Measurements from ENCODE around the gene ROM1. TPM values are rescaled to one million over a fixed set of nuclear protein-coding genes. Genes with fewer than 3 reads are reported as not detected.
A peak's percentile ranks its signal among the peaks of the same experiment; 100 is the strongest.

The ROM1 gene
- polyA plus RNA-seq, 2 of the 4 experiments (the other 2 are of a cell fraction) = 0.92 to 2.8 TPM

DNA sequence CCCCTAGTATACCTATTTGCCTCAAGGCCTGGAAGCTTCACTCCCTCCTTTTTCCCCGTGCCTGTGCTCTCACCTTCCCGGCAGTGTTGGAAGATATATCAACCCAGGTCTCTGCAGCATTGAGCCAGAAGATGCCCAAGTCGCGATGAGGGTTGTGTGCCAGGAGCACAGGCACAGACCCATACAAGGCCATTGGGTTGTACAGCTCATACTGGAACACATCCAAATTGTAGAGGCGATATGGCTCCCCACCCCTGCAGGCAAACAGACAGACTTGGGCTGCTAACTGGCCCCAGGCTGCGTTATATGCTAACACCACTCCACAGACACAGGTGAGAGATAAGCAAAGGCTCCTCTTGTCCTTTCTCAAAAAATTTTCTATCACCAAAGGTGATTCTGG is 19.4 kb downstream of the ROM1 start:
- no peak overlapping the region for H3K4me3 ChIP-seq
- DNase-seq (ENCODE audit: low read depth in 1 of 2, low spot score in 1 of 2) = no peak
- POLR2A ChIA-PET = no interaction called here
- no peaks in the 10 kb centered on the region for H3K9me3 ChIP-seq
- CTCF ChIA-PET = interaction anchor here (0.7 to 2.1 kb wide), 3 partner anchors 17 to 89 kb away, joined by 3 to 6 read pairs (median 3); no protein-coding TSS in a partner anchor
- 88% methylated on average over 6 of the region's 6 CpGs for WGBS (ENCODE audit: missing lambda C conversion rate)
- H3K27ac ChIP-seq = no peak overlapping the region
- no peaks in the 10 kb centered on the region for H3K4me1 ChIP-seq
- no peak overlapping the region for H3K4me2 ChIP-seq
- FAIRE-seq = no peak
- no peak for ATAC-seq
- no peak for TF ChIP-seq KDM5A (IDR thresholded peaks at IDR 0.05)
- no peak for TF ChIP-seq MAFK (IDR thresholded peaks at IDR 0.05; ENCODE audit: partially characterized antibody)
- no peak for TF ChIP-seq POLR2A (IDR thresholded peaks at IDR 0.05; ENCODE audit: low read length)
- TF ChIP-seq RNF2 (IDR thresholded peaks at IDR 0.05; ENCODE audit: borderline replicate concordance, low read depth) = no peak
- TF ChIP-seq POLR2AphosphoS2 (conservative IDR thresholded peaks at IDR 0.05; ENCODE audit: low read length) = no peak
- TF ChIP-seq CEBPB (IDR thresholded peaks at IDR 0.05) = no peak
- TF ChIP-seq RAD21 (conservative IDR thresholded peaks at IDR 0.05 in 1 of 2, IDR thresholded peaks at IDR 0.05 in 1 of 2) = no peak
- no peak for TF ChIP-seq GATA3 (IDR thresholded peaks at IDR 0.05; ENCODE audit: borderline replicate concordance)
- TF ChIP-seq TFCP2L1 (CRISPR knock-in tag; IDR thresholded peaks at IDR 0.05) = no peak
- no peak for TF ChIP-seq JUNB (IDR thresholded peaks at IDR 0.05)
- no peak for TF ChIP-seq FOSL2 (IDR thresholded peaks at IDR 0.05)
- no peak for TF ChIP-seq FOSL2 (CRISPR knock-in tag; IDR thresholded peaks at IDR 0.05)
- TF ChIP-seq, protein P1, sequence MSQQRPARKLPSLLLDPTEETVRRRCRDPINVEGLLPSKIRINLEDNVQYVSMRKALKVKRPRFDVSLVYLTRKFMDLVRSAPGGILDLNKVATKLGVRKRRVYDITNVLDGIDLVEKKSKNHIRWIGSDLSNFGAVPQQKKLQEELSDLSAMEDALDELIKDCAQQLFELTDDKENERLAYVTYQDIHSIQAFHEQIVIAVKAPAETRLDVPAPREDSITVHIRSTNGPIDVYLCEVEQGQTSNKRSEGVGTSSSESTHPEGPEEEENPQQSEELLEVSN (IDR thresholded peaks at IDR 0.05; ENCODE audit: borderline replicate concordance, low read depth) = no peak
- no peak for TF ChIP-seq CBX2 (IDR thresholded peaks at IDR 0.05; ENCODE audit: borderline replicate concordance, low read depth)
- no peak for TF ChIP-seq FOXS1 (CRISPR knock-in tag; IDR thresholded peaks at IDR 0.05)
- TF ChIP-seq, protein P2, sequence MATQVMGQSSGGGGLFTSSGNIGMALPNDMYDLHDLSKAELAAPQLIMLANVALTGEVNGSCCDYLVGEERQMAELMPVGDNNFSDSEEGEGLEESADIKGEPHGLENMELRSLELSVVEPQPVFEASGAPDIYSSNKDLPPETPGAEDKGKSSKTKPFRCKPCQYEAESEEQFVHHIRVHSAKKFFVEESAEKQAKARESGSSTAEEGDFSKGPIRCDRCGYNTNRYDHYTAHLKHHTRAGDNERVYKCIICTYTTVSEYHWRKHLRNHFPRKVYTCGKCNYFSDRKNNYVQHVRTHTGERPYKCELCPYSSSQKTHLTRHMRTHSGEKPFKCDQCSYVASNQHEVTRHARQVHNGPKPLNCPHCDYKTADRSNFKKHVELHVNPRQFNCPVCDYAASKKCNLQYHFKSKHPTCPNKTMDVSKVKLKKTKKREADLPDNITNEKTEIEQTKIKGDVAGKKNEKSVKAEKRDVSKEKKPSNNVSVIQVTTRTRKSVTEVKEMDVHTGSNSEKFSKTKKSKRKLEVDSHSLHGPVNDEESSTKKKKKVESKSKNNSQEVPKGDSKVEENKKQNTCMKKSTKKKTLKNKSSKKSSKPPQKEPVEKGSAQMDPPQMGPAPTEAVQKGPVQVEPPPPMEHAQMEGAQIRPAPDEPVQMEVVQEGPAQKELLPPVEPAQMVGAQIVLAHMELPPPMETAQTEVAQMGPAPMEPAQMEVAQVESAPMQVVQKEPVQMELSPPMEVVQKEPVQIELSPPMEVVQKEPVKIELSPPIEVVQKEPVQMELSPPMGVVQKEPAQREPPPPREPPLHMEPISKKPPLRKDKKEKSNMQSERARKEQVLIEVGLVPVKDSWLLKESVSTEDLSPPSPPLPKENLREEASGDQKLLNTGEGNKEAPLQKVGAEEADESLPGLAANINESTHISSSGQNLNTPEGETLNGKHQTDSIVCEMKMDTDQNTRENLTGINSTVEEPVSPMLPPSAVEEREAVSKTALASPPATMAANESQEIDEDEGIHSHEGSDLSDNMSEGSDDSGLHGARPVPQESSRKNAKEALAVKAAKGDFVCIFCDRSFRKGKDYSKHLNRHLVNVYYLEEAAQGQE (IDR thresholded peaks at IDR 0.05) = no peak
- no peak for TF ChIP-seq MAZ (IDR thresholded peaks at IDR 0.05; ENCODE audit: borderline replicate concordance, low read depth, low read length)
- no peak for TF ChIP-seq CBX8 (IDR thresholded peaks at IDR 0.05)
- no peak for TF ChIP-seq HDAC2 (IDR thresholded peaks at IDR 0.05)

DNA sequence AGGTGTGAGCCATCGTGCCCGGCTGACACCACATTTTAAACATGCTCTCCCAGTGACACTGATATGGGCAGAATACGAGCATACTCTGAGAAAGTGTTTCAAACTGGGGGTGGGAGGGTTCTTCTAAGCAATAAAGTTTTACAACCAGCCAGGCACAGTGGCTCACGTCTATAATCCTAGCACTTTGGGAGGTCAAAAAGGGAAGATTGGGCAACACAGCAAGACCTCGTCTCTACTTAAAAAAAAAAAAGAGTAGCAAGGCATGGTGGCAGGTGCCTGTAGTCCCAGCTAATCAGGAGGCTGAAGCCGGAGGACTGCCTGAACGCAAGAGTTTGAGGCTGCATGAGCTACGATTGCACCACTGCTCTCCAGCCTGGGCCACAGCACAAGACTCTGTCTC is 31.2 kb downstream of the ROM1 start:
- no peaks in the 10 kb centered on the region for H3K9me3 ChIP-seq
- TF ChIP-seq JUN (IDR thresholded peaks at IDR 0.05) = no peak
- no peak overlapping the region for H3K4me3 ChIP-seq
- H3K4me1 ChIP-seq = peaks cover 15% of the 10 kb centered on the region
- FAIRE-seq = no peak
- ChIA-PET CTCF (interaction anchor here (0.6 to 0.7 kb wide), 2 partner anchors 22 to 101 kb away, joined by 3 read pairs; partner anchors contain the start of gene B3GAT3), POLR2A (interaction anchor here (1.1 to 1.5 kb wide), 2 partner anchors 9 to 23 kb away, joined by 4 to 5 read pairs; partner anchors contain the start of genes B3GAT3 and INTS5)
- H3K27ac ChIP-seq = no peak overlapping the region
- ATAC-seq = no peak
- peak overlapping the region; percentile 96; the same call in 1 of the 3 replicates for H3K4me2 ChIP-seq
- DNase-seq (ENCODE audit: low read depth in 1 of 2, low spot score in 1 of 2) = no peak
- WGBS (ENCODE audit: missing lambda C conversion rate) = 92% methylated on average over 8 of the region's 8 CpGs

DNA sequence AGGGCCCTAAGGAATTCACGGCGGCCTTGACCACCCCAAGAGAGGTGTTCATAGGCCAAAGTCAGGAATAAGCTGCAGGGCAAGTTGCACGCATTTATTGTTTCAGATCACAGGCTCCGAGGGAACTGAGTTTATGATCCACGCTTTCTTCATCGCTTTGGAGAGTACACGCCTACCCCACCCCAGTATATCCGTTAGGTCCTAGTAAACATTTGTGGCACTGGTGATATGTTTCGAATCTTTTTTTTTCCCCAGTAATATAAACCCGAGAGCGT is 32.6 kb downstream of the ROM1 start:
- ATAC-seq = peak in 1 of 2 experiments; percentile 2; a peak in 3 of 6 replicates
- WGBS (ENCODE audit: missing lambda C conversion rate) = 28% methylated on average over 11 of the region's 11 CpGs
- Histone ChIP-seq H3K9me3 (no peaks in the 10 kb centered on the region), H3K4me3 (peak overlapping the region; percentile 79), H3K27ac (peak overlapping the region; percentile 94 to 97), H3K4me1 (peaks cover 15% of the 10 kb centered on the region), H3K4me2 (peak overlapping the region; percentile 96)
- TF ChIP-seq HDAC2 (IDR thresholded peaks at IDR 0.05) (no peak), PHF8 (IDR thresholded peaks at IDR 0.05; ENCODE audit: borderline replicate concordance, low read depth) (no peak), TP53 (CRISPR knock-in tag; IDR thresholded peaks at IDR 0.05) (no peak)
- no peak for FAIRE-seq
- no peak for DNase-seq (ENCODE audit: low read depth in 1 of 2, low spot score in 1 of 2)
- ChIA-PET CTCF (interaction anchor here (0.7 to 1.6 kb wide), 5 partner anchors 11 to 266 kb away, joined by 3 to 6 read pairs (median 3); partner anchors contain the start of gene EML3), POLR2A (interaction anchor here (0.7 to 2.0 kb wide), 6 partner anchors 10 to 82 kb away, joined by 3 to 35 read pairs (median 12); partner anchors contain the start of genes B3GAT3, C11orf98, CSKMT and HNRNPUL2)
